HepG2 (cell line): ENCODE data around the gene IRF3. TPM values are rescaled to one million over a fixed set of nuclear protein-coding genes. Genes with fewer than 3 reads are reported as not detected.

Source experiments
- CCAR2 ChIP-seq: fragments of 200-400 bp; formaldehyde crosslinking; optimal IDR thresholded peaks from 2 replicates; pipeline ENCODE3; 2018; ENCODE audit warnings: low read depth, mild to moderate bottlenecking, low read length, moderate library complexity
- ELF1 ChIP-seq: sonication (generic); formaldehyde crosslinking; IDR thresholded peaks from 2 replicates; pipeline ENCODE4 v1.4.0; 2020; ENCODE audit warnings: missing genetic modification reagents
- ETV6 ChIP-seq: sonication (generic); formaldehyde crosslinking; conservative IDR thresholded peaks from 2 replicates; pipeline ENCODE4 v1.4.0; 2020; ENCODE audit warnings: missing genetic modification reagents
- FOSL2 ChIP-seq: sonication (generic); formaldehyde crosslinking; IDR thresholded peaks from 2 replicates; pipeline ENCODE4 v1.4.0; 2020; ENCODE audit warnings: missing genetic modification reagents
- HIC2 ChIP-seq: sonication (generic); formaldehyde crosslinking; IDR thresholded peaks from 2 replicates; pipeline ENCODE4 v1.9.0; 2022; ENCODE audit warnings: low read depth, missing genetic modification reagents
- MAFF ChIP-seq: IDR thresholded peaks from 2 replicates; pipeline ENCODE4 v1.6.1; 2011; ENCODE audit warnings: low read depth, low read length, improper control_type of control experiment
- MEF2D ChIP-seq: sonication (generic); formaldehyde crosslinking; IDR thresholded peaks from 2 replicates; pipeline ENCODE4 v1.5.1; 2020; ENCODE audit warnings: mild to moderate bottlenecking, missing genetic modification reagents
- NFE2L1 ChIP-seq: sonication (generic); formaldehyde crosslinking; IDR thresholded peaks from 2 replicates; pipeline ENCODE4 v1.4.0; 2020; ENCODE audit warnings: missing genetic modification reagents, mild to moderate bottlenecking, borderline replicate concordance
- POLR2AphosphoS5 ChIP-seq: IDR thresholded peaks from 2 replicates; pipeline ENCODE4 v1.6.1; 2012; ENCODE audit warnings: low read depth, low read length
- PRMT3 ChIP-seq: sonication (generic); formaldehyde crosslinking; IDR thresholded peaks from 2 replicates; pipeline ENCODE4 v1.8.1; 2022; ENCODE audit warnings: low read depth, mild to moderate bottlenecking, moderate library complexity, missing genetic modification reagents, borderline replicate concordance
- SMYD3 ChIP-seq: sonication (generic); formaldehyde crosslinking; IDR thresholded peaks from 2 replicates; pipeline ENCODE4 v1.8.1; 2023; ENCODE audit warnings: mild to moderate bottlenecking, missing genetic modification reagents
- TAF1 ChIP-seq: sonication (generic); formaldehyde crosslinking; IDR thresholded peaks from 2 replicates; pipeline ENCODE4 v1.4.0; 2020; ENCODE audit warnings: missing genetic modification reagents
- ZKSCAN8 ChIP-seq: IDR thresholded peaks from 2 replicates; pipeline ENCODE4 v1.6.1; 2016; ENCODE audit warnings: borderline replicate concordance, missing genetic modification reagents, missing compliant biosample characterization
- ZNF251 ChIP-seq: sonication (generic); formaldehyde crosslinking; IDR thresholded peaks from 2 replicates; pipeline ENCODE4 v1.9.0; 2021; ENCODE audit warnings: mild to moderate bottlenecking, missing genetic modification reagents
- ZNF263 ChIP-seq: sonication (generic); formaldehyde crosslinking; IDR thresholded peaks from 2 replicates; pipeline ENCODE4 v1.4.0; 2020; ENCODE audit warnings: missing genetic modification reagents
- ZNF317 ChIP-seq: sonication (generic); formaldehyde crosslinking; IDR thresholded peaks from 2 replicates; pipeline ENCODE4 v1.5.0; 2020; ENCODE audit warnings: mild to moderate bottlenecking, missing genetic modification reagents
- ZNF788 ChIP-seq: sonication (generic); formaldehyde crosslinking; IDR thresholded peaks from 2 replicates; pipeline ENCODE4 v1.5.0; 2020; ENCODE audit warnings: mild to moderate bottlenecking, missing genetic modification reagents, borderline replicate concordance
- polyA plus RNA-seq, 8 experiments: library from polyadenylated mRNA; depleted of rRNA in 3 of 8; stranded (reverse) in 7 of 8; unstranded in 1 of 8; fragments of >200 nt; fragmentation: Illumina TruSeq in 4 of 8; extraction: Trizol in 4 of 8; gene quantifications; 2 replicates each; pipeline versions ENCODE4 v1.2.1 to v1.2.3, GENCODE V29; 2011 to 2016; ENCODE audit warnings: low read depth in 4 of 8, missing spikeins in 1 of 8, mixed read lengths in 1 of 8; ENCODE audit not compliant: insufficient read depth in 1 of 8
- total RNA-seq, 5 experiments: library from RNA; depleted of rRNA; stranded (reverse); fragments of >200 nt; fragmentation: Illumina TruSeq; extraction: Trizol; gene quantifications; 2 replicates each; pipeline ENCODE4 v1.2.3, GENCODE V29; 2016; ENCODE audit warnings: low read depth in 1 of 5
- TF ChIP-seq, protein P1 (sequence below), 2 experiments: IDR thresholded peaks; 2 replicates each; pipeline ENCODE4 v1.6.1; 2011 to 2012; ENCODE audit warnings: low read length in 2 of 2, borderline replicate concordance in 1 of 2, low read depth in 1 of 2, mild to moderate bottlenecking in 1 of 2, moderate library complexity in 1 of 2
- TF ChIP-seq, protein P2 (sequence below), 2 experiments: fragments of 450-650 bp in 1 of 2; sonication (generic) in 1 of 2; formaldehyde crosslinking; IDR thresholded peaks; 2 replicates each; pipeline versions ENCODE4 v1.5.0 to v1.8.0; 2020 to 2022; ENCODE audit warnings: mild to moderate bottlenecking in 1 of 2, missing genetic modification reagents in 1 of 2
- TF ChIP-seq, protein P3 (sequence below): sonication (generic); formaldehyde crosslinking; IDR thresholded peaks from 2 replicates; pipeline ENCODE4 v1.4.0; 2020; ENCODE audit warnings: missing genetic modification reagents

Gene IRF3
- total and polyA plus RNA-seq, 2 of the 13 experiments (the other 11 are each of a cell fraction or from before 2014, with no cell fraction given) = 61.9 to 65.5 TPM

DNA sequence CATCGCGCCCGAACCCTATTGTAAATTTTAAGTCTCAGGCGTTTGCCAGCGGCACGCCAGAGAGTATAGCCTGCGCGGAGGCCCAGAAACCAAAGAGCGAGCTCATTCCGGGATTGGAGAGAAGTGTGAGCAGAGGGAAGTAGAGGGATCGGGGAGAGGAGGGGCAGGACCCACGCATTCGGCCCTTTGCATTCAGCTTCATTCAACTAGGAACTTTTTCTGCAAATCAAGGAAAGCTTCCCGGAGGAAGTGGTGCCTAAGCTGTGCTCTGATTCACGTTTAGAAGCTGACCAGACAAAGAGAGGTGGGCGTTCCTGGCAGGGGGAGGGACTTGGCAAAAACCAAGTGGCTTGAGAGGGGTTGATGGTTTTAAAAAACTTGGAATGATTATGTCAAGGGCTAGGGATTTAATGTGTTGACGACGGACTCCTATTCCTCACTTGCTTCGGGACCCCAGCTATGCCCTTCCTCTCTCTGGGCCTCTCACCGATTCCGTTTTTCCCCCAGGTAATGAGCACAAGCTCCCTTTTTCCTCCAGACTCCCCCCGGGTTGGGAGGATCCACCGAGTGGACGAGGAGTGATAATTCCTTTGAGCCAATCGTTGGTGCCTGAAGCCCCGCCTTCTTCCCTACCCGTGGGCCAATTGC lies 10.6 kb upstream of the IRF3 start (continued):
- TF ChIP-seq POLR2AphosphoS5 (peak; percentile 84), HIC2 (no peak), SMYD3 (CRISPR knock-in tag) (no peak), NFE2L1 (no peak), CCAR2 (no peak), ELF1 (no peak), MEF2D (CRISPR knock-in tag) (peak; percentile 47; the same call in 1 of the 2 replicates), ZNF317 (CRISPR knock-in tag) (no peak), ZKSCAN8 (CRISPR knock-in tag) (0 out of 2 replicates have a peak, but pooled peaks have one; percentile 57), FOSL2 (CRISPR knock-in tag) (peak; percentile 64), ETV6 (CRISPR knock-in tag) (no peak), ZNF788 (CRISPR knock-in tag) (no peak), PRMT3 (CRISPR knock-in tag) (no peak), ZNF251 (CRISPR knock-in tag) (no peak), ZNF263 (no peak), TAF1 (CRISPR knock-in tag) (peak; percentile 56), MAFF (peak; percentile 56; the same call in 1 of the 2 replicates)
- TF ChIP-seq, protein P1, sequence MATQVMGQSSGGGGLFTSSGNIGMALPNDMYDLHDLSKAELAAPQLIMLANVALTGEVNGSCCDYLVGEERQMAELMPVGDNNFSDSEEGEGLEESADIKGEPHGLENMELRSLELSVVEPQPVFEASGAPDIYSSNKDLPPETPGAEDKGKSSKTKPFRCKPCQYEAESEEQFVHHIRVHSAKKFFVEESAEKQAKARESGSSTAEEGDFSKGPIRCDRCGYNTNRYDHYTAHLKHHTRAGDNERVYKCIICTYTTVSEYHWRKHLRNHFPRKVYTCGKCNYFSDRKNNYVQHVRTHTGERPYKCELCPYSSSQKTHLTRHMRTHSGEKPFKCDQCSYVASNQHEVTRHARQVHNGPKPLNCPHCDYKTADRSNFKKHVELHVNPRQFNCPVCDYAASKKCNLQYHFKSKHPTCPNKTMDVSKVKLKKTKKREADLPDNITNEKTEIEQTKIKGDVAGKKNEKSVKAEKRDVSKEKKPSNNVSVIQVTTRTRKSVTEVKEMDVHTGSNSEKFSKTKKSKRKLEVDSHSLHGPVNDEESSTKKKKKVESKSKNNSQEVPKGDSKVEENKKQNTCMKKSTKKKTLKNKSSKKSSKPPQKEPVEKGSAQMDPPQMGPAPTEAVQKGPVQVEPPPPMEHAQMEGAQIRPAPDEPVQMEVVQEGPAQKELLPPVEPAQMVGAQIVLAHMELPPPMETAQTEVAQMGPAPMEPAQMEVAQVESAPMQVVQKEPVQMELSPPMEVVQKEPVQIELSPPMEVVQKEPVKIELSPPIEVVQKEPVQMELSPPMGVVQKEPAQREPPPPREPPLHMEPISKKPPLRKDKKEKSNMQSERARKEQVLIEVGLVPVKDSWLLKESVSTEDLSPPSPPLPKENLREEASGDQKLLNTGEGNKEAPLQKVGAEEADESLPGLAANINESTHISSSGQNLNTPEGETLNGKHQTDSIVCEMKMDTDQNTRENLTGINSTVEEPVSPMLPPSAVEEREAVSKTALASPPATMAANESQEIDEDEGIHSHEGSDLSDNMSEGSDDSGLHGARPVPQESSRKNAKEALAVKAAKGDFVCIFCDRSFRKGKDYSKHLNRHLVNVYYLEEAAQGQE (IDR thresholded peaks at IDR 0.05; ENCODE audit: borderline replicate concordance in 1 of 2, low read depth in 1 of 2, low read length in 2 of 2) = 0 out of 4 replicates have a peak, but pooled peaks of 1 of the 2 experiments have one; percentile 32
- TF ChIP-seq, protein P2, sequence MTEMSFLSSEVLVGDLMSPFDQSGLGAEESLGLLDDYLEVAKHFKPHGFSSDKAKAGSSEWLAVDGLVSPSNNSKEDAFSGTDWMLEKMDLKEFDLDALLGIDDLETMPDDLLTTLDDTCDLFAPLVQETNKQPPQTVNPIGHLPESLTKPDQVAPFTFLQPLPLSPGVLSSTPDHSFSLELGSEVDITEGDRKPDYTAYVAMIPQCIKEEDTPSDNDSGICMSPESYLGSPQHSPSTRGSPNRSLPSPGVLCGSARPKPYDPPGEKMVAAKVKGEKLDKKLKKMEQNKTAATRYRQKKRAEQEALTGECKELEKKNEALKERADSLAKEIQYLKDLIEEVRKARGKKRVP (CRISPR knock-in tag; IDR thresholded peaks at IDR 0.05) = no peak
- TF ChIP-seq, protein P3, sequence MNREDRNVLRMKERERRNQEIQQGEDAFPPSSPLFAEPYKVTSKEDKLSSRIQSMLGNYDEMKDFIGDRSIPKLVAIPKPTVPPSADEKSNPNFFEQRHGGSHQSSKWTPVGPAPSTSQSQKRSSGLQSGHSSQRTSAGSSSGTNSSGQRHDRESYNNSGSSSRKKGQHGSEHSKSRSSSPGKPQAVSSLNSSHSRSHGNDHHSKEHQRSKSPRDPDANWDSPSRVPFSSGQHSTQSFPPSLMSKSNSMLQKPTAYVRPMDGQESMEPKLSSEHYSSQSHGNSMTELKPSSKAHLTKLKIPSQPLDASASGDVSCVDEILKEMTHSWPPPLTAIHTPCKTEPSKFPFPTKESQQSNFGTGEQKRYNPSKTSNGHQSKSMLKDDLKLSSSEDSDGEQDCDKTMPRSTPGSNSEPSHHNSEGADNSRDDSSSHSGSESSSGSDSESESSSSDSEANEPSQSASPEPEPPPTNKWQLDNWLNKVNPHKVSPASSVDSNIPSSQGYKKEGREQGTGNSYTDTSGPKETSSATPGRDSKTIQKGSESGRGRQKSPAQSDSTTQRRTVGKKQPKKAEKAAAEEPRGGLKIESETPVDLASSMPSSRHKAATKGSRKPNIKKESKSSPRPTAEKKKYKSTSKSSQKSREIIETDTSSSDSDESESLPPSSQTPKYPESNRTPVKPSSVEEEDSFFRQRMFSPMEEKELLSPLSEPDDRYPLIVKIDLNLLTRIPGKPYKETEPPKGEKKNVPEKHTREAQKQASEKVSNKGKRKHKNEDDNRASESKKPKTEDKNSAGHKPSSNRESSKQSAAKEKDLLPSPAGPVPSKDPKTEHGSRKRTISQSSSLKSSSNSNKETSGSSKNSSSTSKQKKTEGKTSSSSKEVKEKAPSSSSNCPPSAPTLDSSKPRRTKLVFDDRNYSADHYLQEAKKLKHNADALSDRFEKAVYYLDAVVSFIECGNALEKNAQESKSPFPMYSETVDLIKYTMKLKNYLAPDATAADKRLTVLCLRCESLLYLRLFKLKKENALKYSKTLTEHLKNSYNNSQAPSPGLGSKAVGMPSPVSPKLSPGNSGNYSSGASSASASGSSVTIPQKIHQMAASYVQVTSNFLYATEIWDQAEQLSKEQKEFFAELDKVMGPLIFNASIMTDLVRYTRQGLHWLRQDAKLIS (CRISPR knock-in tag) = no peak
